Measurements from ENCODE around the gene COL12A1.

COL12A1 gene

DNA sequence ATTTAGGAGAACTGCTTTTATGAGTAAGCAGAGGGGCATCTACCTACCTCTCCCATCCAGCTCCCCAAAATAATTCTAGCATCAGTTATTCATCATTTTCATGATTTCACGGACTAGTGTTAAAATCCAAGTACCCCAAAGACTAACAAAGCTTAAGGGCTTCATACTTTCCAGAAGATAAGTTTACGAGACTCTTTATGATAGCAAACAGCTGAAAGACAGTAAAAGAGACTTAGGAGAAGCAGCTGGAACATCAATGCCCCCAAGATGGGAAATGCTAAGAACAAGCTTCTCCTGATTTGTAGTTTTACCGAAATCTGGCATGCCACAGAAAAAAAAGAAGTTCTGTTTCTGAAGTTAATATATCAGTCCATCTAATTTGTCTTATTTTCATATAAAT, 70.0 kb downstream of the COL12A1 start:
- no peak for DNase-seq

DNA sequence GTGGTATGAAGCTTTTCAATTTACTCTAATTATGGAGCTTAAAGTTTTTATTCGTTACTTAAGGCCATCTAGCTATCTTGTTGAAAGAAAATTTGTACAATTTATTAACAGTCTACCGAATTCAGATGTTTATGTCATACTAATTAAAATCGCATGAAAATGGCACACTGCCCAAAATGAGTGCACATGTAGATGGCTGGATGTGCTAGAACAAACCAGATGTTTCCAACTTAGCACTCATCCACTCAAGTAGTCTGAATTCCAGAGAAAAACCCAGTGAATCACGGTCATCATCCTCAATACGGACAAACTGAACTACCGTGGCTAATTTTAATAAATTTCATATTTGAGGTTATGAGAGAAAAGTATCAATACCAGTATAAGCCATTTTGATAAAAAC, 70.4 kb downstream of the COL12A1 start:
- DNase-seq: no peak

DNA sequence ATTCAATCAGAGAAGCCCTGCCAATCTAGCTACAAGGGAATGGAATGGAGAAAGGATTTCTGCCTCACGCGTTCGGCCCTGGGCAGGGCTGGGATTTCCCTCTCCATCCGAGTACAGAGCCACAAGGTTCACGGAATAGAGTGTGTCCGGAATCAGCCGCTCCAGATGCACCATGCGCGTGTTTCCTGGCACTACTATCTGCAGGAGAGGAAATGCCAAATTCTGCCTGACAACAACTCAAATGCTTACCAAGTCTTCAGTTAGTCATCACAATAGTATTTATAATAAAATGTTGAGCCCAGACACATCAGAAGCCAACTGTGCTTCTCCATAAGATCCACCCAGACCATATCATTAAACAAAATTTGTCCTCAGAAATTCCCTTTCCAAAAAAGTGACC, 75.1 kb downstream of the COL12A1 start:
- no peak for DNase-seq

DNA sequence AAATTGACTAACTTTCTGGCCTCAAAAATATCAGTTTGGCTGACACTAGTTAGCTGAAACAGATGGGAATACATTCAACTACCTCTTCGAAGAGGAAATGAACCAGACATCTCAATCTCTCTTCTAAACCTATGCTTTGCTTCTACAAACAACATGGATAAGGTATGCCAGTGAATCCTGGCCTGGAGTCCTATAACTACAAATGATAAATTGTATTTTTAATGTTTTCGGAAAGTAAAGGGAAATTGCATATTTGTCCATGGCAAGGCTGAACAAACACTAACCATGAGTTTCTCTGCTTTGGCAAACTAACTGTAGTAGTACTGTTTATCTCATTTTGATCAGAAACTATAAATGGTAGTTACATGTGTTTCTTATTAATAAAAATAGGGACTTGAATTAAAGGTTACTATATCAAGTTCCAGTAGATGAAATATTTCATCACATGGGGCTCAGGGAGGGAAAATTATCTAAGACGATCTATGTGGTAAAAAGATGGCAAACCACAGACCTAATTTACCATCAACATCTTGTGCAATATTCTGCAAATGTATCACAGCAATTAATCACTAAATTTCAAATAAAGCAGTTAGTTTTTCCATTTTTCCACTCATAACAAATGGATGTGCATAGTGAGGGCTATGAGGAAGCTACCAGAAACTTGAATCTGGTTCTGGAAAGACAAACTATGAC, 76.8 kb downstream of the COL12A1 start:
- peak; percentile 2 for DNase-seq

GRCh38 chr6:75126518-75126917, 79.3 kb downstream of the COL12A1 start:
- no peak for DNase-seq

DNA sequence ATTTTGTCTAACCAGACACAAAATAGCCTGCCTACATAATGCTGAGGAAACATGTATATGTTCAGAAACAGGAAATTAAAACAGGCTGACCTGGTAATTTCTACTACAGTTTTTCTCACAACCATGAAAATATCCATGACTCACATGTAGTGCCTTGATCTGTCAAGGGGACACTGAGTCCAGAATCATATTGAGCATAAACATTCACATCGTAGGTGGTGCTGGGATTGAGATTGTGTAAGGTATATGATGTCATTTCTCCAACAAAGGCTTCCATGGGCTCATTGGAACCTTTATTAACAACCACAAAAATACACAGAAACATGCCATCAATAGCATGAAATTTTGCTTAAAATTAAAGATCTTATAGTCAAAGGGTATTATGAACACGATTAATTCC, 80.9 kb downstream of the COL12A1 start:
- no peak for DNase-seq

DNA sequence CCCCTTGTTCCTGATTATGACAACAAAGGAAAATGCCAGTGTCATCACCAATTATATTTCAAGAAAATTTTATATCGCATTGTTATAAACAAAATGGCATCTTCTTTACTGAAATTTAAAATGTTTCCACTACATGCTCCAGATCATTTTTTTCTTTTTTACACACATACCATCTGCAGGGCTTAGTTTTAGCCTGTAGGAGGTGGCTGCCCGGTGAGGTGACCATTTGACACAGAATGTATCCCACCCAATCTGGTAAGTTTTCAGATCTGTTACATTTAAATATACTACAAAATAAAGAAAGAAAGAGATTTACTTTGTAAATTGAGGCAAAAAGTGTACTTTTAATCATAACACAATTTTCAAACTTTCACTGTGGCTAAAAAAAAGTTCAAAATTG, 81.8 kb downstream of the COL12A1 start:
- DNase-seq: no peak

DNA sequence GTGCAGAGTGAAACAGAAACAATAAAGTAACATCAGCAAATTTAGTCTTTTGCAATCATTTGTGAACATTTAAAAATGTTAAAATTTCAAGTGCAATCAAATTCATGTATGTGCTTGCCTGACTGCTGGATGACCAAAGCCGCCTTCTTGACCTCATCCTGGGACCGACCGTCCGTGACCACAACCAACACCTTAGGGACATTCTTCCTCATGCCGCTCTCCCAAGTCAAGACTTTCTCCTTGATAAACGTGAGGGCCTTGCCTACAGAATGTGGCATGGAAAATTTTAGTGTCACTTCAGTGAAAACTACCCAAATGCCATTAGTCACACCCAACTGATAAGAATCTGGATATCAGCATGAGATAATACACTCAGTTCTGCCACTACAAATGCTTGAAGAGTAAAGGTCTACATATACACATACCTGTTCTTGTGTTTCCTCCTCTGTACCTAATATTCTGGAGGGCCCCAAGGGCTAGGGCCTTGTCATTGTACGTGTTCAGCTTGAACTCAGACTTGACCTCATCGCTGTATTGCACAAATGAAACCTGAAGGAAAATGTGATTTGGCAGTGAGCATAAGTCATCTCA, 86.8 kb downstream of the COL12A1 start:
- DNase-seq: no peak

GRCh38 chr6:75117701-75118100, 88.2 kb downstream of the COL12A1 start:
- DNase-seq: no peak

GRCh38 chr6:75116946-75117345, 88.9 kb downstream of the COL12A1 start:
- no peak for DNase-seq

DNA sequence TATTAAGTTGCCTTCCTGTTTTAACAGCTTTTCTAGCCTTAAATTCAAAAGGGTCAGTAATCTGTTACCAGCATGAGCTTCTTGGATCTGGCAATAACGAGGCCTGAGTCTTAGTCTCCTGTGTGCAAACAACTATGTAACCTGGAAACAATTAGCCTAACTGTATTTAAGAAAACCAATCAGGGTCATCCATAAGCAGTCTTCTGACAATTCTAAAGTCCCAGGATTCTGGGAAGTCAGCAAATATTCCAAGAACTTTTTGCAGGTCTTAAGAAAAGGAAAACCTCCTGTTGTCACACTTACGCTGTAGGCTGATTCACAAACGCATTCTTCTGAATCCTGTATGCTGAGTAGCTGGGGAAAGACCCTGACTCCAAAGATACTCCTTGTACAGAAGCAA, 90.4 kb downstream of the COL12A1 start:
- DNase-seq: no peak

GRCh38 chr6:75114806-75115205, 91.0 kb downstream of the COL12A1 start:
- no peak for DNase-seq

- no peak for DNase-seq
Measured at GRCh38 chr6:75114195-75114594, 91.7 kb downstream of the COL12A1 start.

DNA sequence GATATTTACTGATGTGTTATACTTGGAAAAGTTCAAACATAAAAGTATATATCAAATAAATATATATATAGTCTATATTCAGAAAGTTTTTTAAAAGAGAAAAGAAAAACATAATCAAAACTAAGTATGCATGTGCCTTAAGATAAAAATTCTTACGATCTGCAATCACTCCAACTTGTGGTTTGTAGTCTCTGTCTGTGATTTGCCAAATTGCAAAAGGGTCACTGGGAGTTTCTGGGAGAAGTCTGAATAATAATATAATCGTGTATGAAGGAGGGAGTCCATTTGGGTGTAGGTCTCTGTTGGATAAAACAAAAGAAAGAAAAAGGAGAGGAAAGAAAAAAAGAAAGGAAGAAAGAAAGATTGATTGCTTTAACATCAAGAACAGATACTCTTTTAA, 92.4 kb downstream of the COL12A1 start:
- no peak for DNase-seq

- no peak for DNase-seq
Measured at GRCh38 chr6:75109765-75110164, 96.1 kb downstream of the COL12A1 start.

DNA sequence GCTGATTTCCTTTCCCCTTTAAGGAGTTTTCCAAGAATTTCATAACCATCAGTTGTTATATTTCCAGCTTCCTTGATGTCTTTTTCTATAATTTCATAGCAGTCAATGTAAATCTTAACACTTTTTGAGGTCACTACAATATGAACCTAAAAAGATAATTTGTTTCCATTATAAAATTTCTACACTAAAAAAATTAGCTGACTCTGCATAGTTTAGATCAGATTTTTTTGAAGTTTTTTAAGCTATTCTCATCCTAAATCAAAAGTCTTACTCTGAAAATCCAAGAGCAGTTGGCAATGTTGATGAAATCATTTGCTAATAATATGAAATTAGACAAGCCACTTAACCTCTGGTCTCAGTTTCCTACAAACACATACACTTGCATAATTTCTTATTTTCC, 96.8 kb downstream of the COL12A1 start:
- DNase-seq: no peak

GRCh38 chr6:75108333-75108974, 97.4 kb downstream of the COL12A1 start:
- no peak for DNase-seq

DNA sequence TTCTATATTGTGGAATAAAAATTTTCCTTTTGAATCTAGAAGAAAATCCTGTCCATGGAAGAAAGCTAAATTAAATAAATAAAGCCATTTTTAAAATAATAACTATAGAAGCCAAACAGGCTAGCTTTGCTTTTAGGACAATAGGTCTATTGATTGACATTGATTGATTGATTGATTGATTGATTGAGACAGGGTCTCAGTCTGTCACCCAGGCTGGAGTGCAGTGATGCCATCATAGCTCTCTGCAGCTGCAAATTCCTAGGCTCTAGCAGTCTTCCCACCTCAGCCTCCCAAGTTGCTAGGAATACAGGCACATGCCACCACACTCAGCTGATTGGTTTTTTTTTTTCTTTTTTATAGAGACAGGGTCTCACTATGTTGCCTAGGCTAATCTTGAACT, 97.9 kb downstream of the COL12A1 start:
- DNase-seq: no peak

- no peak for DNase-seq
Measured at GRCh38 chr6:75106426-75106825, 99.4 kb downstream of the COL12A1 start.

DNA sequence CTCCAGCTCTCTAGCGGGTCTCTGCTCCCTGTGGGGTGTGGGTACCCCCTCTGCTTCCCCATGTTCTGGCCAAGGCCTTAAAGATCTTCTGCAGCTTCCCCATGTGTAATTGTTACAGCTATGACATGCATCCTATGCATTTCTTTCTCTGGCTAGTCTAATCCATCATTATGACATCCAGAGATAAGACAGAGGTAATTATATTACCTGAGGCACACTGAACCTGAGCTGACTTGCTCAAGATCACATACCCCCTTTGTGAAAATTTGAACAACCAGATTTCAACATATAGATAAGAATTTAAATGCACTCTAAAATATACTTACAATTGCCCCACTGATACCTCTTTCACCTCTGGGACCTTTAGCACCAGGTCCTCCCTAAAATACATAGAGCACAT, 102.4 kb downstream of the COL12A1 start:
- no peak for DNase-seq

GRCh38 chr6:75102301-75102700, 103.6 kb downstream of the COL12A1 start:
- DNase-seq: no peak

GRCh38 chr6:75101896-75102295, 104.0 kb downstream of the COL12A1 start:
- DNase-seq: no peak

GRCh38 chr6:75098709-75099108, 107.1 kb downstream of the COL12A1 start:
- DNase-seq: no peak

DNA sequence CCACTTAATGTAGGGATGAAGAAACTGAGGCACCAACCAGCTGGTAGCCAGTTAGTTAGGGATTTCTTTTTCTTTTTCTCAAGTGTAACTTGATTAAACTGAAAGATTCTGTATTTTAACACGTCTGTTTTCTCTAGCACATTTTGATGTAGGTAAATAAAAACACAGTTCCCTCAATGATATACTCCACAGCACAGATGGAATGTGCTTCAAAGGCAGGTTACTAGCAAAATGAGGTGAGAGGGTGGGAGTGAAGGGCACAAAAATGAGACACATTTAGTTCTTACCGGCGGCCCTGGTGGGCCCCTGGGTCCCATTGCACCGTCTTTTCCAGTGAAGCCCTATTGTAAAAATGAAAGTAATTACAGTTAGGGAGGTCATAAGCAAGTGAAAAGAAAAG, 108.9 kb downstream of the COL12A1 start:
- DNase-seq: no peak
